ENCODE results near the gene CDC42BPG. TPM values are rescaled to one million over a fixed set of nuclear protein-coding genes. Genes with fewer than 3 reads are reported as not detected.
A peak's percentile ranks its signal among the peaks of the same experiment; 100 is the strongest.

The CDC42BPG gene
- total and polyA plus RNA-seq, 11 donors, result 0.12 to 0.50 (median 0.20) TPM; not detected in 1

- DNase-seq, result peak in 1 of 5 donors; percentile 50
- WGBS, 4 donors, result 2 to 23% (median 9%) methylated on average over 13 to 14 of the region's 14 CpGs
- TF ChIP-seq, protein P1, sequence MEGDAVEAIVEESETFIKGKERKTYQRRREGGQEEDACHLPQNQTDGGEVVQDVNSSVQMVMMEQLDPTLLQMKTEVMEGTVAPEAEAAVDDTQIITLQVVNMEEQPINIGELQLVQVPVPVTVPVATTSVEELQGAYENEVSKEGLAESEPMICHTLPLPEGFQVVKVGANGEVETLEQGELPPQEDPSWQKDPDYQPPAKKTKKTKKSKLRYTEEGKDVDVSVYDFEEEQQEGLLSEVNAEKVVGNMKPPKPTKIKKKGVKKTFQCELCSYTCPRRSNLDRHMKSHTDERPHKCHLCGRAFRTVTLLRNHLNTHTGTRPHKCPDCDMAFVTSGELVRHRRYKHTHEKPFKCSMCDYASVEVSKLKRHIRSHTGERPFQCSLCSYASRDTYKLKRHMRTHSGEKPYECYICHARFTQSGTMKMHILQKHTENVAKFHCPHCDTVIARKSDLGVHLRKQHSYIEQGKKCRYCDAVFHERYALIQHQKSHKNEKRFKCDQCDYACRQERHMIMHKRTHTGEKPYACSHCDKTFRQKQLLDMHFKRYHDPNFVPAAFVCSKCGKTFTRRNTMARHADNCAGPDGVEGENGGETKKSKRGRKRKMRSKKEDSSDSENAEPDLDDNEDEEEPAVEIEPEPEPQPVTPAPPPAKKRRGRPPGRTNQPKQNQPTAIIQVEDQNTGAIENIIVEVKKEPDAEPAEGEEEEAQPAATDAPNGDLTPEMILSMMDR (IDR thresholded peaks at IDR 0.05), result no peak
- TF ChIP-seq POLR2A (IDR thresholded peaks at IDR 0.05), result no peak
These were observed 32.4 kb upstream of the CDC42BPG start for GRCh38 chr11:64876835-64877341.

DNA sequence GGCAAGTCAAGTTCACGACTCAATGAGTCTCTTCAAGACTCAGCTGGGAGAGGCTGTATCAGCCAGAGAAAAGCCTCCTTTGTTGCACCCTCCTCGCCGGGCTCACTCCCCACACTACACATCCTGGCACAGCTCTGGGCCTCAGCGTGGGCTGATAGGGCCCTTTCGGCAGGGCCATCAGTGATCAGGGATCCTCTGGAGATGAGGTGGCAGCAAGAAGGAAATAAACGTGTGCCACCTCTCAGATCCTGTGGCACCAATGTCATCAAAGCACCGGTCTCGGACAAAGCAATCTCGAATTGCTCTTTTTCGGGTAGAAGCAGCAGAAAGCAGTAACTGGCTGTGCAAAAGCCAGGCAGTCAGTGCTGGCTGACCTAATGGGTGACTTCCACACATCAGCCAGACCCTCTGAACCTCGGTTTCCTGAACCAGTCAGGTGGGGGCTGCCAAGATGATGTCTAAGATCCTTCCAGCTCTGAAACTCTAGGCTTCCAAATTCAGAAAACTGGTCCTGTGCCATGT, 31.8 kb upstream of the CDC42BPG start:
- peaks cover 10 to 85% (median 77%) of the 10 kb centered on the region in 12 donors for H3K4me1 ChIP-seq
- no peaks in the 10 kb centered on the region for H3K27me3 ChIP-seq
- no peak for ATAC-seq
- peak overlapping the region; percentile 0 to 97 (median 90) for H3K27ac ChIP-seq
- DNase-seq, result peak in 1 of 5 donors; percentile 30
- H3K9me3 ChIP-seq, result no peaks in the 10 kb centered on the region
- peak overlapping the region; percentile 66 to 98 (median 88) for H3K4me3 ChIP-seq
- TF ChIP-seq, protein P1 (IDR thresholded peaks at IDR 0.05), result no peak
- no peak for TF ChIP-seq POLR2A (IDR thresholded peaks at IDR 0.05)
- intact Hi-C loops (cut with DNase I), result loop anchor here in 1 of 10 donors (2.0 kb wide), 1 partner anchor 13 kb away; no protein-coding TSS in a partner anchor
- H3K36me3 ChIP-seq, result peaks cover 0 to 37% (median 32%) of the 10 kb centered on the region in 9 donors
- 19 to 40% (median 27%) methylated on average over 6 to 11 of the region's 11 CpGs for WGBS, 4 donors

More at GRCh38 chr11:64876835-64877341, 32.4 kb upstream of the CDC42BPG start:
- intact Hi-C loops (cut with DNase I), result loop anchor here in 1 of 10 donors (2.0 kb wide), 1 partner anchor 14 kb away; no protein-coding TSS in a partner anchor
- peak overlapping the region; percentile 66 to 98 (median 88) for H3K4me3 ChIP-seq
- ATAC-seq, result no peak
- peak overlapping the region; percentile 0 to 97 (median 90) for H3K27ac ChIP-seq
- H3K36me3 ChIP-seq, result peaks cover 0 to 31% (median 27%) of the 10 kb centered on the region in 9 donors
- no peaks in the 10 kb centered on the region for H3K9me3 ChIP-seq
- peaks cover 6 to 81% (median 72%) of the 10 kb centered on the region in 12 donors for H3K4me1 ChIP-seq
- no peaks in the 10 kb centered on the region for H3K27me3 ChIP-seq

DNA sequence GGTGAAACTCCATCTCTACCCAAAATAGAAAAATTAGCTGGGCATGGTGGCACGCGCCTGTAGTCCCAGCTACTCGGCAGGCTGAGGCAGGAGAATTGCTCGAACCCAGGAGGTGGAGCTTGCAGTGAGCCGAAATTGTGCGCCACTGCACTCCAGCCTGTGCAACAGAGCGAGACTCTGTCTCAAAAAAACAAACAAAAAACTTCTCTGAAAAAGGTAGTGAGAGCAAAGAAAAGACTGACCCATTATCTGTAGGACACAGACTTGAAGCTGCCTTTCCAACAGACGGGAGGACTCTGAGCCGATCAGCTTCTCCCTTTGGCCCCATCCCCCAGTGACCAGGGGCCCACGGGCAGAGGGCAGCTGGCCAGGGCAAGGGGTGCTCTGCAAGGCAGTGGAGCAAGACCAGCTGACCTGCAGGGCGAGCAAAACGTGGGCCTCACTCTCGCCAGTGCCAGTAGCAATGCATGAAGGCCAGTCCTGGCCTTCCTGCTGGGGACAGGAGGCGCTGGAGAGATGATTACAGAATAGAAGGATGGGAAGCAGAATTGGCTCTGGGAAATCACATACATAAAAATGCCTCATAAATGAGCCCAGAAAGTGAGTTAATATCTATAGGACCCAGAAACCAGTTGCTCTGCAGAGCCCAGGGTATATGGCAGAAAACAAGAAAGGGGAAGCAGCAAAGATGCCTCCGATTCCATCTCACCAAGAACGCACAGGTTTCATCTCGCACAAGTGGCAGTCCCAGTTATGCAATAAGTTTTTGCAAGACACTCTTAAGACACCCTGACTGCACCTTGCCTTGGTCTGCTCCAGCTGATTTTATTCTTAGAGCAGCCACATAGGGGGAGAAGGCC, 31.1 kb upstream of the CDC42BPG start:
- Histone ChIP-seq H3K27ac (peak overlapping the region; percentile 16 to 97 (median 90)), H3K4me3 (peak overlapping the region; percentile 66 to 98 (median 88)), H3K27me3 (no peaks in the 10 kb centered on the region), H3K9me3 (no peaks in the 10 kb centered on the region), H3K4me1 (peaks cover 15 to 85% (median 79%) of the 10 kb centered on the region in 12 donors), H3K36me3 (peaks cover 0 to 43% (median 36%) of the 10 kb centered on the region in 9 donors)
- ATAC-seq (no peak), DNase-seq (peak in 1 of 5 donors; percentile 37)
- TF ChIP-seq POLR2A (IDR thresholded peaks at IDR 0.05), result no peak
- TF ChIP-seq, protein P1 (IDR thresholded peaks at IDR 0.05), result no peak
- WGBS, 4 donors, result 59 to 75% (median 63%) methylated on average over 17 of the region's 17 CpGs
- intact Hi-C loops (cut with DNase I), result loop anchor here in 1 of 10 donors (2.0 kb wide), 1 partner anchor 13 kb away; no protein-coding TSS in a partner anchor

Measured in heart left ventricle (tissue), 16 donors.